ENCODE results near the gene GTF2H3.

- TF ChIP-seq CTCF (conservative IDR thresholded peaks at IDR 0.05 in 1 of 2, IDR thresholded peaks at IDR 0.05 in 1 of 2; ENCODE audit: low read depth in 1 of 2, low read length in 2 of 2): no peak
- no peak for TF ChIP-seq EZH2 (IDR thresholded peaks at IDR 0.05; ENCODE audit: low read length, missing control alignments)
Observed at GRCh38 chr12:123621101-123621500, 12.5 kb upstream of the GTF2H3 start.

All from fibroblast of lung (primary cell).